ENCODE measurements around the gene PALLD.

PALLD gene

DNA sequence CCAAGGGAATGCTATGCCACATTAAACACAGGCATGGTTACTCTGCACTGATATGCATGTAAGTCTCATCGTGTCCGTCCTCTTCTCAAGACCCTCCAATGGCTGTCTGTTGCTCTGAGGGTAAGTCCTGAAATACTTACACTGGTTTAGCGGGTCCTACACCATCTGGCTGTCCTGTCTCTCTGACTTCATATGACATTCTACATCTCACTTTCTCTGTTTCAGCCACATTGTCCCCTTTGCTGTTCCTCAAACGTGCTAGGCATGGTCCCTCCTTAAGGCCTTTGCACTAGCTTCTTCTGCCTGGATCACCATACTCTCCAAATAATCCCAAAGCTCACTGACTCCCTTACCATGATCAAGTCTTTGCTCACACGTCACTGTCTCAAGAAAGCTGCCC is 131.4 kb downstream of the PALLD start:
- no peak for DNase-seq

- DNase-seq = no peak
Observed at GRCh38 chr4:168629566-168629965, 132.7 kb downstream of the PALLD start.

DNA sequence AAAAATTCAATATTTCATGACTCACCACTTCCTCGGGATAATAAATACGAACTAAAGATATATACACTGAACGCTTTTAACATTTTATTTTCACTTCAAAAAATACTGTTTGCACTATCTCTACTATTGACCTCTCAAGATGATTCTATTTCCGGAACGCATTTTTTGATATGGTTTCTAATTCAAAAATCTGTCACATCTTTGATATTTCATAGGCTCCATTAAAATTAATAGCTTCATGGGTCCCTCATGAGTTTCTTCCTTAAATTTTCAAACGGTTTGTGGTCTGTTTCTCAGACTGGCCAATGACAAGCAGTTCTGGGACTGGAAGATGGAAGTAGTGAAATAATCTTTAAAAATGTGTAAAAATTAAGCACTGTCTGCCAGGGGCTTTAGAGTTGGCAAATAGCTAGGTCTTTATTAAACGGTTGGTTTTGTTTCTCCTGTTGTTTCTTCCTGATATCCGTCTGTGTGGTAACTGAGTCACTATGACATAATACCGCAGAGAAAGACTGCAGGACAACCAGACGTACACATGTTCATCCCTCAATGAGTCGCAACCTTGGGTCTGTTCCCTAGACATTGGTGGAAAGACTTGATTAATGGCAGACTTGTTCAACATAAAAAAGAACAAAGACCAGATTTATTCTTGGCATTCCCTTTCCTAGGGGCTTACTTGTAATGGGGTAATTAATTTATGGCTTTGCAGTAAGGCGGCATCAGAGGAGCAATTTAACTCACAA is 133.8 kb downstream of the PALLD start:
- DNase-seq = no peak

- DNase-seq = no peak
Observed at GRCh38 chr4:168631241-168632162, 134.7 kb downstream of the PALLD start.

- no peak for DNase-seq
Observed at GRCh38 chr4:168632301-168632725, 135.5 kb downstream of the PALLD start.

DNA sequence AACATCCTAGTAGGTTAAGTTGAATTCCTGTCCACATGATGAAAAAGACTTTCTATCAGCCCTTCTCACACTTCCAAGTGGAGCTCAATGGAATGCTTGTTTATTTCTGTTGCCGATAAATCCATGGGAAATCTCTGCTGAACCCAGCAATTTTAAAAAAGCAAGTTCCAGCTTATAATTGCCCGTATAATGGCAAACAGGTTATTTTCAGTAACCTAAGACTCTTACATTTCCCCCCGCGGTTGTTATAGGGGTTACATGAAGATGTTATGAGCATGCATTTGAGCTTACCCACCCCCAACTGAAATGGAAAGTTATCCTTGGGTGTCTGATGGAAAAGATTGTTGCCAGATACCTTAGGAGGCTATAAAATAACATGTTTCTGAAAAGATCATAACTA is 136.2 kb downstream of the PALLD start:
- DNase-seq = no peak

DNA sequence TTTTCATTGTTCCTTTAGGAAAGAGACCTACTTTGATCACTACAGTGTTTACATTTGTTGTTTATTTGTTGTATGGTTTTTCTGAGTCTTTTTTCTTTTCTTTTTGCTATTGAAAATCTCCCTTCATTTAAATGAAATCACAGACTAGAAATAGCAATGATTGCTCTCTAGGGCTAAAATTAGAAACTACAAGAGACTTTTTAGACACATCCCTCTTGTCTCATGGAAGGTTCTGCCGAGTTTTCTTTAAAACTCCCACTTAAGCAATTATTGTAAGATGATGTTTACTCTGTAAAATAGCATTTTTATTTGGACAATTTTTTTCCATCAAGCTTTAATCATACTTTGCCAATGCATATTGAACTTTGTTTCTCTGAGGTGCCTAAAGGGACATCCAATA is 136.6 kb downstream of the PALLD start:
- no peak for DNase-seq

DNA sequence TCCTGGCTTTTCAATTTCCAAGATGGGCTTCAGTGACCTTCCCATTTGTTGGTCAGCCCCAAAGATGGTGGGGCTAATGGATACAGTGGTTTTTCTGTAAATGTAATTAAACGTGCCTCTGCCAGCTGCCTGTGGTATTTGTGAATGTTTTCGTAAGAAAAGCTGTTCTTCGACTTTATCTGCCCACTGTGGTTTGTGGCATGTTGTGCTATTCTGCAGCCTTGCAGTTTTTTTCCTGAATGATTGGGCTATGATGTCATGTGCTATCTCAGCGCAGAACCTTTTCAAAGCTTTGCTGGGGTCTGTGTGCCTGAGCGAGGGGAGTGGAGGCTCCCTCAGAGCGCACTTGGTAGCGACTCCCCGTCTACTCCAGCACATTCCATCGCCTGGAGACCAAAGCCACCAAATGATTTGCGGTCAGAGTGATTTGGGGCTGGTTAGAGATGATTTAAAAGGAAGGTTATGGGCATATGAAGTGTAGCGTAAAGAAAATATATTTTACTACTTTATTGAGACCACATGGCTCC is 137.5 kb downstream of the PALLD start:
- DNase-seq = no peak

DNA sequence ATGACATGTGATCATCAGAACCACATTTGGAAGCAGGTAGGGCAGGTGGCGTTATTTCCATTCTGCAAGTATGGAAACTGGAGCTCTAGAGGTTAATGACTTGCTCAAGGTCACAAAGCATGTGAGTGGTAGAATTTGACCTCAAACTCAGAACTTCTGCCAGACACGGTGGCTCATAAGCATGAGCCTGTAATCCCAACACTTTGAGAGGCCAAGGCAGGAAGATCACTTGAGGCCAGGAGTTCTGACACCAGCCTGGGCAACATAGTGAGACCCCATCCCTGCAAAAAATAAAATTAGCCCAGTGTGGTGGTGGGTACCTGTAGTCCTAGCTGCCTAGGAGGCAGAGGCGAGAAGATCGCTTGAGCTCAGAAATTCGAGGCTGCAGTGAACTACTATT is 139.2 kb downstream of the PALLD start:
- DNase-seq = no peak

DNA sequence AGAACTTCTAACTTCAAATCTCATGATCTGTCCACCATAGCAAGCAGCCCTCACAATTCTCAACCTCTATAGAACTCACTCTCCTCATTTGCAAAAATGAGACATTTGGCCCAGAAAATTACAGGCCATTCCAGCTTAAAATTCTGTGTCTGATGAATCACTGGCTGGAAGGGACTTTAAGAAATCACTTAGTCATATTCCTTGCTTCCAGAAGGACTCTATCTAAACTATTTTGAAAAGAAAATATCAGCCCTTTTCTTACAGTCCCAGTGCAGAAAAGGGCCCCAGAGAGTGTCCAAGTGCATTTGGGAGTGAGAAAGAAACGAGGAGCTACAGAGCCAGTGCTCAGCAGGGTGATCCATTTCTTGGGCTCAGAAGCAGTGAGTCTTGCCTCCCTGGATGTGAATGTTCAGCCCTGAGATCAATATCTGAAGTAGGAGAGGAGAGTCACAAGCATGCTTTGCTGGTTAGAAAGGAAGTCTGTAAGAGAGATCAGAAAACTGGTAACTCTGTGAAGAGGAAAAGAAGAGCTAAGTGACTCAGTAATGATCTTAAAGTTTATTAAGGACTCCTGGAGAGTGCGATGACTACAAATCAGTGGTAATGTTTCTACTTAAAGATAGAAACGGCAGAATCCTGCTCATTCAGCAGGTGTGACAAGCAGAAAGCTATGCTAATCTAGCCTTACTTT is 139.8 kb downstream of the PALLD start:
- no peak for DNase-seq

DNA sequence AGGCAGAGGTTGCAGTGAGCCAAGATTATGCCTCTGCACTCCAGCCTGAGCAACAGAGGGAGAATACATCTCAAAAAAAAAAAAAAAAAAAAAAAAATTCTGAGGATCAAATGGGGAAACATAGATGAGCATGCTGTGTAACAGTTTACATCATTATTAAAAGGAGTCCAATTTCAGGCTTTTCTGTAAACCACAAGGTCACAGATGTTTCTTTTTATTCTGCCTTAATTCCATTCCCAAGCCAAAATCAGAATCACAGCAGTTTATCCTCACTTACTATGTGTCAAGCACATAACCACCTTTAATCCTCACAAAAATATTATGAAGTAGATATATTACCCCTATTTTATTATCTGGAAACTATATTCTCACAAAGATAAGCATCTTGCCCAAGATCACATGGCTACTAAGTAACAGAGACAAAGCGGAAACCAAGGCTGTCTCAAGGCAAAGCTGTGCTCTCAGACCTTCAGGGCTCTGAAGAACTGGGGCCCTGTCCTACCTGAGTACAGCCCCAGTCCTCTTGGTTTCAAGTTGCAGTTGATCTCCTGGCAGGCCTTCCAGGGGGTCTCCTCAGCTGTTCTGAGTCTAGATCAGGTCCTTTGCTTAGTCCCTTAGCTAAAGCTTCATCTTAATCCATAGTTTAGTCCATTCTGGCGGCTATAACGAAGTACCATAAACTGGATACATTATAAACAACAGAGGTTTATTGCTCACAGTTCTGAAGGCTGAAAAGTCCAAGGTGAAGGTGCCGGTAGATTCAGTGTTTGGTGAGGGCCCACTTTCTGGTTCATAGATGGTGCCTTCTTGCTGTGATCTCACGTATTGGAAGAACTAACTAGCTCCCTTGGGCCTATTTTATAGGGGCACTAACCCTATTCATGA is 141.3 kb downstream of the PALLD start:
- DNase-seq = no peak

DNA sequence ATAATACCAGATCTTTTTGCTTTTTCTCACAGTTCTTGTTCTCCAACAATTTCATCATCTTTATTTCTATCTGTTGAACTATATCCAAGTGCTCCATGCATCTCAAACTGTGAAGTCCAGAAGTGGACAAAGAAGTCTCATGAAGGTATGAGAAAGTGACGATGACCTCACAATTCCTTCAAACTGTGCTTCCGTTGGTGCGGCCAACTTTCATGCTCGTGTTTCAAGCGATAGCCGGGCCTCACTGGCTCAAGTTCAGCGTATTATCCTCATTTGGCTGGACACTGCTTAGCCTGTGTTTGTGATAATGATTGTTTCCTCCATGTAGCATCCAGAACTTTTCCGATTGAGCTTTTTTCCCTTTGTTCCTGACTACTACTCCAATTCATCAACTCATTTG is 143.1 kb downstream of the PALLD start:
- no peak for DNase-seq

DNA sequence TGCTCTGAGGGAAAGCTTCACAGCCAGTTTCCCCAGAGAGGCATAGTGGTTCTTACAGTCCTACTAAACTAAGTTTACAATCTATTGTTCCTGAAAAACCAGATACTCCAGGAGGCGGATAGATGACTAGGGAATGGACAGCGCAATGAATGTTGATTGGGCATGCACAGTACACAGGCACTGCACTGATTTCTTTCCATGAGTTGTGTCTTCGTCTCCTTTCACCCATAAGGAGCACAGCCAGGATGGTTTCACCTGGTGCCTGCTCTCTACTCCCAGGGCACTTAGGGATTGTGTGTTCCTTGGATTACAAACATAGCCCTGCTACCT is 144.9 kb downstream of the PALLD start:
- no peak for DNase-seq

DNA sequence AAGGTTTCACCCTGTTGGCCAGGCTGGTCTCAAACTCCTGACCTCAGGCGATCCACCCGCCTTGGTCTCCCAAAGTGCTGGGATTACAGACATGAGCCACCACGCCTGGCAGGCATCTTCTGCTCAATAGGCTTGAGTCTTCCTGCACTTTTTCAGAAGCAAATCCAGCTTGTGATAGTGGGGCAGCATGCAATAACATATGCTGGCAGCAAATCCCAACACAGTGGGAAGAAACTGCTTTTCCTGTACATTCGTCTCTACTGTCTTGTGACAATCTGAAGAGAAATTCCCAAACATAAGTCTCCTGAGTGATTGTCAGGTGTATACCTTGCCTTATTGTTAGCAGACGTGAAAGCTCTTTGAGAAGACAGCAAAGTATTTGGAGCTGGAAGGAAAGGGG is 145.7 kb downstream of the PALLD start:
- DNase-seq = no peak

DNA sequence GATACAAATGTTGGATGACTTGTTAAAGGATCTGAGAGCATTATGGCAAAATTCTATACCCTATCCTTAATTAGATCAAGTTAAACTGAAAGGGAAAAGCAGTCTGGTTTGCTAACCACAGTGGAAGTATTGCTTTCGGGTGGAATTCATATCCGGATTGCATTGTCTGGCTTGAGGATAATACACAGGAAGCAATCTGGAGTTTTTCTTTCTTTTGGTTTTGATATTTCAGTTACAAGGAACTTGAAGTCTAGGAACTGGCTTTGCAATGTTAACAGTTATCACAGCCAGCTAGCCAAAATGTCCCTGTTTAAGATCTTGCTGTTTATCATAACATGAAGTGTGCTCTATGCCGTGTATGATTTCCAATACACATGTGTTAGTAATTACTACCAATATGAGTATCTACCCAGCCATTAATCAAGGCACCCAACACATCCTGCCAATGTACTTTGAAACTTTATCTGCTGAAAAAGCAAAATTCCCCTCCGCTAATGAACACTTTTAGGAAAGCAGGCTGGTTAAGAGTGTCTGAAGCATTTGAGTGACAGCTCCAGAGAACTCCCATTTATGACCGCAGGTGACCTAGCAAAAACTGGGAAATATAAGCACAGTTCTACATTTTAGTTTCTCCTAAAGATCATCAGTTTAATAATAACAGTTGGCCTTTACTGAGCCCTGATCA is 146.4 kb downstream of the PALLD start:
- no peak for DNase-seq

DNA sequence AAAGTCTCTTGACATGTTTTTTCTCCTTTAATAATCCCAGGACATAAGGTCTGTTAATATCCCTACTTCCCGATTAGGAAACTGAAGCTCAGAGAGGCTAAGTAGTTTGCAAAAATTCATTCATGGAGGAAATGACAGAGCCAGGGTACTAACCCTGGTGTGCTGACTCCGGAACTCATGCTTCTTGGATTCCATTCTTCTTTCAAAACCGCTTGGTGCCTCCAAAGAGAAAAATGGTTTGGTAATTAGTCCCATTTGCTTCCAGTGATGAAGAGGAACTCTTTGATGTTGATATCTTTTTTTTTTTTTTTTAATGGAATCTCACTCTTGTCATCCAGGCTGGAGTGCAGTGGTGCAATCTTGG is 146.9 kb downstream of the PALLD start:
- DNase-seq = no peak

GRCh38 chr4:168646001-168646768 is 149.3 kb downstream of the PALLD start:
- DNase-seq = no peak

- no peak for DNase-seq
Observed at GRCh38 chr4:168647646-168648375, 151.0 kb downstream of the PALLD start.

GRCh38 chr4:168648494-168648893 is 151.6 kb downstream of the PALLD start:
- no peak for DNase-seq

DNA sequence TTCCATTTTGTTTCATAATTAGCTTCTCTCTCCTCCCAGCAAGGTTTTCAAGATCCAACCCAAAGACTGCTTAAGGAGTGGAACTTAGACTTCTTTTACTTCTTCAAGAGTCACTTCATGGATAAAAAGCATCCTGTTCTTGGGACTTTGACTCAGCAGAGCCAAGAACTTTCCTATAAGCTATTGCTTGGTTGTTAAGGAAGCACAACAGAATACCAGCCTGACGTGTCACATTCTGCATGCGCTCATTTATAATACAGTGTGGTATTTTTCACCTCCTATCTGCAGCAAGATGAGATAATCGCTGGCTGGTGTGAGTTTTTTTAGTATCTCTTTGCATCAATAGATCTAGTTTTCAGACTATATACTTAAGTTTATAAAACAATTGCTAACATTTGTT is 152.1 kb downstream of the PALLD start:
- DNase-seq = no peak

All from stimulated activated CD4-positive, alpha-beta T cell treated with anti-CD3 and anti-CD28 coated beads, Interleukin-1b, Interleukin-23, amount 100 ng/mL, for 48 hours (primary cell).